Forelimb muscle (tissue), 1 donor: ENCODE results near the gene OTOP3. TPM values are rescaled to one million over a fixed set of nuclear protein-coding genes. Genes with fewer than 3 reads are reported as not detected.

ENCODE experiments used
- DNase-seq: peaks from one replicate; pipeline ENCODE4 v3.0.0-alpha.2; 2013; ENCODE audit warnings: low read depth
- polyA plus RNA-seq: library from polyadenylated mRNA; unstranded; fragments of 120-200 nt; gene quantifications from one replicate; pipeline ENCODE4 v1.2.1, GENCODE V29; 2013; ENCODE audit not compliant: insufficient read length

OTOP3 gene
- polyA plus RNA-seq, 1 donor, result not detected

DNA sequence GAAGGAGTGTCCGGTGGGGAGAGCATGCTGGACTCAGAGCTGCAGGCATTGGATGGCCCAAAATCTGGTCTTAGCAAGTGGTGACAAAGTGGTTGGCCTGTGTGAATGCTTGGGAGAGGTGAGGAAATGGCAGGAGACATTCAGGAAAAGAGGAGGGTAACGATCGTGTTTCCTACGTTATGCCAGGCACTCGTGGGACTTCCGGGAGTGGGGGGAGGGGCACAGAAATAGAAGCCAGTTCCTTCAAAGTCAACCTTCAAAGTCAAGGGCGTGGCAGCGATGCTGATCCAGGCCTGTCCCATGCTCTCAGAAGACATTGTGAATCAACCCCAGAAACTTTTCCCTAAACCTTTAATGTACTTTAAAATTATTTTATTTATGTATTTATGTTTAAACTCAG lies 3.8 kb downstream of the OTOP3 start:
- DNase-seq, result no peak

DNA sequence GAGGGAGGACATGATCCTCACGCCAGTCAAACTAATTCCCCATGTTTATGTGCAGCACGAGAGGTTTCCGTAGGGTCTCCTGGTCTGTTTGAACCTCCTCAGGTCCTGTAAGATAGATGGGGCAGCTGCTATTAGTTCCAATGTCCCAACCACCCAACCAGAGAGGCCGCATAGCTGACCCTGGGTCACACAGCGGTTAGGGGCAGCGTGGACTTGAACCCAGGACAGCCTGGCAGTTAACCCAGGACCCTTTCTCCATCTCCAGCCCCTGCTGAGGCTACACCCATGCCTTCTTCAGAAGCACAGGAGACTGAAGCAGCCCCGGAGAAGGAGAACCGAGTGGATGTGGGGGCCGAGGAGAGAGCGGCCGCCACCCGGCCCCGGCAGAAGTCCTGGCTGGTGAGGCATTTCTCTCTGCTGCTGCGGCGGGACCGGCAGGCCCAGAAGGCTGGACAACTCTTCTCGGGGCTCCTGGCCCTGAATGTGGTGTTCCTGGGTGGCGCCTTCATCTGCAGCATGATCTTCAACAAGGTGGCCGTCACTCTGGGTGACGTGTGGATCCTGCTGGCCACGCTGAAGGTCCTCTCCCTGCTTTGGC lies 5.5 kb downstream of the OTOP3 start:
- DNase-seq, result no peak

DNA sequence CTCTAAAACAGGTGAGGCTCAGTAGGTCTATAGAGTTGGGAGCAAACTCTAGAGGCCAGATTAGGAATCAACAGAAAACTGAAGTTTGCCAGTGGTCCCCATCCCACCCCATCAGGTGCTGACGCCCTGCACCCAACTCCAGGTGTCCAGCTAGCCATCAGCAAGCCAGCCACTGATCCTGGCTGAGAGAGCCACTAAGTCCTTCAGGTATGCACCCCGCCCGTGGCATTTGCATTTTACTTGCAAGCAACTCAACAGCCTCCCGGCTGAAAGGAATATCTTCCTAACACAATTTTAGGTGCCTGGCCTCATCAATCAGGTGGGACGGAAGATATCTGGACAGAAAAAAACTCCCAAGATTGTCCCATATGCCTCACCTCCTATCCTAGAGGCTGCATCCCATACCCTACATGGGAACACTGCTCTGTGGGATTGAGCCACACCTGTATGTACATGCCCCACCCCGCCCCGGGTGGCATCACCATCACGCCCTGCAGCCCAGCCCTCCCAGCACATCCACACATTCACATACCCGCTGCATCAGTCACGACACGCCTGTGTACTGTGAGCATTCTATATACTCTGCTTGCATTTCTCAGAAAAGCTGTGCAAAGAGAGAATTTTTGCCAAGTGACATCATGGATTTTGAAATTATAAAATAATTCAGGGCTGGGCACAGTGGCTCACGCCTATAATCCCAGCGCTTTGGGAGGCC lies 8.3 kb downstream of the OTOP3 start:
- no peak for DNase-seq

DNA sequence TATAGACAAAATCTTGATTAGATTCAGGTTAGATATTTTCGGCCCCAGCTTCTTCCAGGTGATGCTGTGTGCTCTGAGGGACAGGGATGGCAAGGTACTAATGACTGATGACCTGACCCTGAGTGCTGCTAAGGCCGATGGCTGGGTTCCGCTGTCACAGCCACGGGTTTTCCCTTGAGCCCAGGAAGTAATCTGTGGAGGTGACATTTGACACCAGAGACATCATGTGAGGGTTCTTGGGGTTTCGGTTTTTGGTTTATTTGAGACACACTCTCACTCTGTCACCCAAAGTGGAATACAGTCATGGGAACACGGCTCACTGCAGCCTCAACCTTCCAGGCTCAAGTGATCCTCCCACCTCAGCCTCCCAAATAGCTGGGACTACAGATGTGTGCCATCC lies 9.8 kb downstream of the OTOP3 start:
- DNase-seq, result no peak

DNA sequence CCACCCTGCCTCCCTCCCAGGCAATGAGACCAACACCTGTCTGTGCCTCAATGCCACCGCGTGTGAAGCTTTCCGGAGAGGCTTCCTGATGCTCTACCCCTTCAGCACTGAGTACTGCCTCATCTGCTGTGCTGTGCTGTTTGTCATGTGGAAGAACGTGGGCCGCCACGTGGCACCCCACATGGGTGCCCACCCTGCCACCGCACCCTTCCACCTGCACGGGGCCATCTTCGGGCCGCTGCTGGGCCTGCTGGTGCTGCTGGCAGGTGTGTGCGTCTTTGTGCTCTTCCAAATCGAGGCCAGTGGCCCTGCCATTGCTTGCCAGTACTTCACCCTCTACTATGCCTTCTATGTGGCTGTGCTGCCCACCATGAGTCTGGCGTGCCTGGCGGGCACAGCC lies 10.9 kb downstream of the OTOP3 start:
- DNase-seq, result no peak

DNA sequence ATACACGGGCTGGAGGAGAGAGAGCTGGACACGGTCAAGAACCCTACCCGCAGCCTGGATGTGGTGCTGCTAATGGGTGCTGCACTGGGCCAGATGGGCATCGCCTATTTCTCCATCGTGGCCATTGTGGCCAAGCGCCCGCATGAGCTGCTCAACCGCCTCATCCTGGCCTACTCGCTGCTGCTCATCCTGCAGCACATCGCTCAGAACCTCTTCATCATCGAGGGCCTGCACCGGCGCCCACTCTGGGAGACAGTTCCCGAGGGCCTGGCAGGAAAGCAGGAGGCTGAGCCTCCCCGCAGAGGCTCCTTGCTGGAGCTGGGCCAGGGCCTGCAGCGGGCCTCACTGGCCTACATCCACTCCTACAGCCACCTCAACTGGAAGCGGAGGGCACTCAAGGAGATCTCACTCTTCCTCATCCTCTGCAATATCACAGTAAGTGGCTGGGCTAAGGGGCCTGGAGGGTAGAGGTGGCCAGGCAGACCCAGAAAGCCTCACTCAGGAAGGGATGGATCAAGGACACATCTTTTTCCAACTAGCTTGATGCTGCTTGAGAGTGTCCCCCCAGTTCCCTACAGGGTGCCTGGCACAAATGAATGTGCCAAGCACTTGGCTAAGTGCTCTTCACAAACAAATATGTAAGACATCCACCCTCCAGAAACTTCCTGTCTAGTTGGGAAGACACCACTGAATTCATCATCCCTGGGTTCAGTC lies 11.5 kb downstream of the OTOP3 start:
- no peak for DNase-seq

DNA sequence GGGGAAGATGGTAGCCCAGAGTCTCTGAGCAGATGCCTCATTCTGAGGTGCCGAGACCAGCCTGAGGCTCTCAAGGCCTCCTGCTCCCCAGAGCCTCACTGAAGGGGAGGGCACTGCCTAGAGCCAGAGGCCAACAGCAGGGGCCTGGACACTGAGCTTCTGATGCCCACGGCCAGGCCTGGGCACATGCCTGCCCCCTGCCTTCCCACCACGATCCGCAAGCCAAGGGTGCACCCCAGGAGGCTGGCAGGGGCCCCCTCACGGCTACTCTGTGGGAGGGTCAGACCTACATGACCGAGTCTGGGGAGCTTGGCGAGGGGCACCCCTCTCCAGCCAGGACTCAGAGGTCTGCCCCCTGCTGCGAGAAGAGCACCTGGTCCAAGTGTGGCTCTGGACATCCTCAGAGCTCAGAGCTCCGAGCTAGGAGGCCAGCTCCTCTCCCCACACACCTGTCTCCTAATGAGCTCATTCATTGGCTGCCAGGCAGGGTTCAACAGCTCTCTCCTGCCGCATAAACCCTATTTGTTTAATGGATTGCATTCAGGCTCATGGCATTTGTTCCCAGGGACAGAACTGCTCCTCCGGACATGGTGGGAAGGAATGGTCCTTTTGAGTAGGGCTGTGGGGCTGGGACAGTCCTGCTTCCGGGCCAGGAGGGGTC lies 13.9 kb downstream of the OTOP3 start:
- DNase-seq, result no peak

DNA sequence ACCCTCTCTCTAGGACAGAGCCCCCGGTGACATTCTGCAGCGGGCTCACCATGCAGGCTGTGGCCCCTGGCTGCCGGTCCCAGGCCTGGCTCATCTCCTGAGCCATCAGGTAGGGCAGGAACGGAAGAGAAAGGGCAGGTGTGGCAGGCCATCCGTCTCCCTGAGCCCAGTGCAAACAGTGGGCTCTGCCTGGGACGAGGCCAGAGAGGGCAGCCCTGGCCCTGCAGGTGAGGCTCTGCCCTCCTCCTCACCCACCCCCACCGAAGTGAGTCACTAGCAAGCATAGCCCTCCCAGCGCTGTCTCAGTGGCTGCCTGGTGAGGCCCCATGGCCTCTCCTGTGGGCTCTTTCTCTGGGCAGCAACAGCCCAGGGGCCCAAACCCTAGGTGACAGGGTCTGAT lies 14.5 kb downstream of the OTOP3 start:
- no peak for DNase-seq

DNA sequence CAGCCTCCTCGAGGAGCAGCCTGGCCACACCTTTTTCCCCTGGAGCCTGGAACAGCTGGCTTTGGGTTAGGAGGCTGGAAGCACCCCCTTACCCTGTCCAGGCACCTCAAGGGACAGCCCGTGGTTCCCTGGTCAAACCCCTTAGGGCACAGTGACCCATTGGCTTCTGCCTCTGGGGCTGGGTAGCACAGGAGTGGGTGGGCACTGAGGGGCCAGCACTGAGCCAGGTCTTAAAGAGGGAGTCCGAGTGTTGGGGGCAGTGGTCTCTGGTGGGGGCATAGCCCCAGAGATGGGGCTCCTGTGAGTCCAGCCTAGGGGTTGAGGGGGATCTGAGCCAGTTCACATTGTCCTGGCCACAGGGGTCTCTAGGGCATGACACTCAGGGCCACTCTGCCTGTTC lies 15.4 kb downstream of the OTOP3 start:
- no peak for DNase-seq

DNA sequence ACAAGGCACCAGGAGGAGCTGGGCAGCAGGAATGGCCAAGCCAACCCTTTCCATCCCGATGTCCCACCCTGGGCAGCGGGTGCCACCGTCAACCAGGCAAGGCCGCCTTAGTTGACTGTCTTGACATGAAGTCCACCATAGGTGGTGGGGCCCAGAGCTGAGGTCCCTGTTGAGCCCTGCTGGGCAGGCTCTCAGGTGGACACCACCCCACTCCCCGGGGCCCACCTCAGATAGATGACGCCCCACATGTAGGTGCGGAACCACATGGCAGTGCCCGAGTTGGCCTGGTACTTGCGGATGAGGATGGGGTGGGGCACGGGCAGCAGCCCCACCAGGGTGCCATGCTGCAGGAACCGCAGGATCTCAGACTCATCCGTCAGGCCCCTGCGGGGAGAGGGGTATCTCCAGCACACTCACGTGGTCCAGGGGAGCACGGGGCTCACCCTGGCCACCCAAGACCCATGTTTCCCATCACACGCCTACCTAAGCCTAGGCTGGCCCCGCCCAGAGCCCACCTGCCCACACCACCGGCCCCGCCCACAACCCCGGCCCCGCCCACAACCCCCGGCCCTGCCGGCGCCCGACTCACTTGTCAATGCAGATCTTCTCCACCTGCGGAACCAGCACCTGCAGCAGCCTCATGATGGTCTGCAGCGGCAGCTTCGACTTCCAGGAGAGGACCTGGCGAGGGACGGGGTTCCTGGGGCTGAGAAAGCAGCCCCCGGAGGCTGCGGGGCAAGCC lies 16.2 kb downstream of the OTOP3 start:
- no peak for DNase-seq

DNA sequence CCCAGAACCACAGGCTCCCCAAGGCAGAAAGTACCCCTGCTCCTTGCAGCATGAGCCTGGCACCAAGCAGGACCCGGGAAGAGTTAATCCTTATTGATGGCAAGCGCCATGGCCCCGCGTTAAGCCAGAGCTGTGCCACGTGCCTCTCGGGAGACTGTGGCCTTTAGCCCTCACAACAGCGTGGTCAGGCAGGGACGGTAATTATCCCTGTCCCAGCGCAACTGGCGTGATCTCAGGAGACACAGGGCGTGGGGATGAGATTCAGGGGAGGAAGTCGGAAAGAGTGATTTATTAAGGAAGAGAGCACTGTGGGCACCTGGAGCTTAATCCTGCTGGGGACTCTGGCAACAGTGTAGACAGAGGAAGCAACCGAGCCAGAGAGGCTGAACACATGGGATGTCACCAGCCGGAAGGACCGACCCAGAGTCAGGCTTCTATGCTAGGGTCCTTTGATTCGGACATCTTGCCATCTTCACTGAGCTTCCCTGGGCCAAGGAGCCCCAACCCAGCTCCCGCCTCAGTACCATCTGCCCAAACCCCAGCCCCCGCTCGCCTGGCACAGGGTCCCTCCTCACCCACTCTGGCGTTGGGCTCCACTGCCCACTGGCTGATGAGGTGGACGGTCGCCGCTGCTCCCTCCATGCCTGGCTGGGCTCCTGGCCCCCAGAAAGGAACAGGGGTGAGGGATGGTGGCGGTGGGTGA lies 16.9 kb downstream of the OTOP3 start:
- no peak for DNase-seq

DNA sequence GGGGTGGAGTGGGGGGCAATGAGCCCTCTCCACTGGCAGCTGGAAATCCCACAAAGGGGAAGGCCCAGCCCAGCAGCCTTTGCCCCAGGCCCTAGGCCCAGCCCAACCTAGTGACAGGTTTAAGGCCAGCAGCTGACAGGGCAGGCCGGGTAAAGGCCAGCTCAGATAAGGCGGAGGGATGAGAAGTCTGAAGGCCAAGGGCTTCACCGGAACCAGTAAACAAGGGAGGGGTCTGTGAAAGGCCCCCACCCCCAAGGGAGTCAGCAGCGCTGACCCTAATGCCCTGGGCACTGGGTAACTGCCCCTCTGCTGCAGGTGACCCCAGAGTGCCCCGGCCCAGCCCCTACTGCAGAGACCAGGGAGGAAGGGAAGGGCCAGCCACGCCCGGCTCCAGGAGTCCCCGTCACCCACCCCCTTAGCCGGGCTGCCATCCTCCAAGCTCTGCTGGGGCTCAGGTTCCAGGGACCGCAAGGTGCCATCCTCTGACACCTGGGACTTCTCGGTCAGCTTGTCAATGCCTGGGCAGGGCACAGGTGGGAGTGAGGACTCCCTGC lies 17.5 kb downstream of the OTOP3 start:
- DNase-seq, result no peak

DNA sequence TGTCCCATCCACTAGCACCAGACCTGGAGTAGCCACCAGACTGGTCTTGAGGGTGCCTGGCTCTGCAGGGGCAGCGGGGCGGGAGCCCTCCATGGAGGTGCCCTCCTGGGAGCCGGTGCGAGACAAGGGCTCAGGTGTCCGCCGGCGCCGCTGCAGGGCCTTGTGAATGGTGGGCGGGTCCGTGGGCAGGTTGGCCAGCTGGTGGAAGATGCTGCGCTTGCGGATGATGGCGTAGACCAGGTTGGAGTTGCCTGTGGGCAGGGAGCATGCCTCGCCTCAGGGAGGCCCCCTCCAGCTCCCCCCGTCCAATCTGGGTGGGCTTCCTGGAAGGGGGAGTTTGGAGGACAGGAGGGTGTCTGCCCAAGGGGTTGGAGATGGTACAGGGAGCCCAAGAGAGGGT lies 18.4 kb downstream of the OTOP3 start:
- DNase-seq, result no peak

DNA sequence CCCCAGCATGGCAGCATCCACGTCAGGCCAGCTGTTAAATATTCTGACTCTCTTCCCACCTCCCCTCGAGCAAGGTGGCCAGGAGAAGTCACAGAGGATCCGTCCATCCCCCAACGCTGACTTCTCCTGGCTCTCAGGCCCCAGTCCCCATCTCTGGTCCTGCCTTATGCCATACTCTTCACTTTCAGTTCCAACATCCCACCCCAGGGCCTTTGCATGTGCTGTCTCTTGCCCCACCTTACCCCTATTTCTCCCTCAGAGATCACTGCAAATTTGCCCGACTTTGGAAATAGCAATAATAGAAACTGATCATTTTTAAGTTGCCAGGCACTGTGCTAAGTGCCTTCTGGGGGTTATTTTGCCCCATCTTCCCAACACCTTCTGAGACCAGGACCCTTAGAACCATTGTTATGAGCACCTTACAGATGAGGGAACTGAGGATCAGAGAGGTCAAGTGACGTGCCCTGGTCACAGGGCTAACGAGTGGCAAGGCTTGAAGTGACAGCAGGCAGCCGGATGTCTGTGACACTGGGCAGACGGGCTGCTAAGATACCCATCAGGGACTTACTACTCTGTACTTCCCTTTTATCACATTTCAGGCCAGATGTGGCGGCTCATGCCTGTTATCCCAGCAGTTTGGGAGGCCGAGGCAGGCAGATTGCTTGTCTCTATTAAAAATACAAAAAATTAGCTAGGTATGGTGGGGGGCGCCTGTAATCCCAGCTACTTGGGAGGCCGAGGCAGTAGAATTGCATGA lies 19.1 kb downstream of the OTOP3 start:
- DNase-seq, result no peak

DNA sequence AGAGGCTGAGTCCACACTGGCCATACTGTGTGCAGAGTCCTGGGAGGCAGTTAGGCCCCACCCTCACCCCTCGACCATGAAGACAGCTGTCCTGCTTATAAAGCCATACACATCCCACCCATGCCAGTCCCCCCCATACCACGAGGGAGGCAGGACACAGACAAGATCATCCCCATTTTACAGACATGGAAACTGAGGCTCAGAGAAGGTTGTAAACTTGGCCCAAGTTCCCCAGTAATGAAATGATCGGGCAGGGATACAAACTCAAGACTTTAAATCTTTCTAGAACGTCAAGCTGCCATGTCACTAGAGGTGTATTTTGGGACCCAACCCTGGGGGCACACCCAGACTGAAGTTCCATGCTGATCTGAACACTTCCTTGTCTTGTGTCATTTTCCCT lies 20.4 kb downstream of the OTOP3 start:
- DNase-seq, result no peak

DNA sequence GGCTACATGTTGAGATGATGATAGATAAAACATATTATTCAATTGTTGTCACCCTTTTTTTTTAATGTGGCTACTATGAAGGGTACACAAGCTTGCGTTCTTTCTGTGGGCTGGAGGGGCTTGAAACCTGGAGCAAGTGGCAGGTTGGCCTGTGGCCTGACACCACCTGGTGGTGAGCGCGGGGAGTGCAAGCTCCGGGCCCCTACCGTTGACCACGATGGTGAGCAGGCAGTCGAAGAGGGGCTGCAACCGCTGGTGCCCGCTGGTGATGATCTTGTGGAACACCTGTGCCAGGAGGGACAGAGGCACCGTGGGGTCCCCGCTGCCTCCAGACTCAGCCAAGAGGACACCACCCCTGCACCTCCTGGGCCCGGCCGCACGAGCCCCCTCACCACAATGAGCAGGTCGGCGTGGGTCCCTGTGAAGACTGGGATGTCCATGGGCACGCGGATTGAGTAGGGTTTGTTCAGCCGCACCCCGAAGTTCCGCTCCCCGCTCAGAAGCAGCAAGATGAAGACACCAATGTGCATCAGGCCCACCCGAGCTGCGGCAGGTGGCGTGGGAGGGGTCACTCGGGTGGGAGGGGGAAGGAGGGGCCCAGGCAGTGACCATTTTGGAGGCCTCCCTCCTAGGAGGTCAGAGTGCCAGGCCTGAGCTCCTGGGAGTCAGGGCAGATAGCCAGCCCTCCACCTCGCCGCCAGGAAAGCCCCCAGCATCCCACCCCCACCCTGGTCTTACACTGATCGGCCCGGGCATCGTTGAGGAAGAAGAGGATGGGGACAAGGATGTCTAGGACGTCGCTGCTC lies 22.4 kb downstream of the OTOP3 start:
- no peak for DNase-seq

DNA sequence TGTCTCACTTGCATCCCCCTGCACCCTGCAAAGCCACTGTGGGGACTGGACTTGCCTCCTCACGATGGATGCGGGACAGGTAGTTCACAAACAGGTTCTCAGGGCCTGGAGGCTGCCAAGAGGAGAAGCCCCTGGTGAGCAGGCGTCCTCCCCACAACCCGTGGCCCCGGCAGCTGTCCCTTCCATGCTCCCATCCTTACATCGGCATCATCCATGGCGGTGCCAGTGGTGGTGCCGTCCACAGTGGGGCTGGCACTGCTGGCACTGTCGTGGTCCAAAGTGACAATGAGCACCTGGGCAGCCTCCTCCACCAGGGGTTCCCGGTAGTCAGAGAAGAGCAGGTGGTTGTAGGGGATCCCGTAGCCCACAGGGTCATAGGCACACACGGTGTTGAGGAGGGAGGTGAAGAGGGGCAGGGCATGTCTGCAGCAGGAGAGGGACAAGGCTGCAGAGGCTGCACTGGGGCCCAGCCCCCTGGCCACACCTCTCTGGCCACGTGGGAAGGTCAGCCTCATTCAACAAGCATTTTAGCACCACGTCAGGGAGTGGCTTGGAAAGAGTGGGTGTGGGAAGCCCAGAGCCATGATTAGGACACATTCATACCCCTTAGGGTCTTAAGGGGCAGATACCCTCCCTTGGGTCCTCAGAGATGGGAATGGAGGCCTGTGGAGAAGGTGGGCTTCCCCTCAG lies 24.3 kb downstream of the OTOP3 start:
- DNase-seq, result no peak

DNA sequence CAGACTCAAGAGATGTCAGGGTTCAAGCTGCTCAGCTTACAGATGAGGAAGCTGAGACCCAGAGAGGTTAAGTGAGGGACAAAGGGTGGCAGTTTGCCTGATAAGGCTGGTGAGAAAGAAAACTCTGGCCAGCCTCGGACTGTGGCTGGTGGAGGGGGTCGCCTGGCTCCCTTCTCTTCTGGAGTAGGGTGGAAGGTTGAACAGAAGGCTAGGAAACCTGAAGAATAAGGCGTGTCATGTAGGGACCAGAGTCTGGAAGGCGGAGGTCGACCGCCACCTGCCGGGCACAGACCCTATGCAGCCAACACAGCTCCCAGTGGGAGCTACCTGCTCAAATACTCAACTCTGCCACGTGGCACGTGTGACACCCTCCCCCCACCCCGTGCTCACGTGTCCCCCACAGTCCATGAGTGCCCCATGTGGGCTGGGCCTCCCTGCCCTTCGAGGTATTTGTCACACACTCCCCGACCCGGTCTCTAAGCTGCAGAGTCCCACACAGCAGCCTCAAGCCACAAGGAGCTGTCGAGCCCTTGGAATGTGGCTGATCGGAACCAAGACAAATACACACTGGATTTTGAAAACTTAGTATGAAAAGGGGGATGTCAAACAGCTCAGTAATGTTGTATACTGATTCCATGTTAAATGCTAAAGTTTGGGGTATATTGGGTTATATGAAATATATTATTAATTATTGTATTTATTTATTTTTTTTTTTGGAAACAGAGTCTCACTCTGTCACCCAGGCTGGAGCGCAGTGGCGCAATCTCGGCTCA lies 25.1 kb downstream of the OTOP3 start:
- DNase-seq, result no peak
